Stimulated activated memory B cell treated with anti-CD40 and anti-IgM and Interleukin-4, amounts not matched to agents 10 μg/mL and 1 μg/mL and 100 μg/mL, for 72 hours (primary cell): Measurements from ENCODE around the gene DCTN2.
A peak's percentile ranks its signal among the peaks of the same experiment; 100 is the strongest.

Source experiments
- ATAC-seq: fragments of 150-1000 bp; cut with Tn5 transposase; 2 replicates; pipeline ENCODE4 v1.10.0; 2021
- H3K27ac Mint-ChIP-seq: one replicate; pipeline ENCODE4 v1.8.0; 2022; ENCODE audit warnings: mild to moderate bottlenecking, mixed read lengths
- H3K27me3 Mint-ChIP-seq: one replicate; pipeline ENCODE4 v1.8.0; 2022; ENCODE audit warnings: mixed read lengths
- H3K36me3 Mint-ChIP-seq: one replicate; pipeline ENCODE4 v1.8.0; 2022; ENCODE audit warnings: mixed read lengths
- H3K4me1 Mint-ChIP-seq: one replicate; pipeline ENCODE4 v1.8.0; 2022; ENCODE audit warnings: mixed read lengths
- H3K4me3 Mint-ChIP-seq: one replicate; pipeline ENCODE4 v1.8.0; 2022; ENCODE audit warnings: mild to moderate bottlenecking, moderate library complexity, mixed read lengths
- H3K9me3 Mint-ChIP-seq: one replicate; pipeline ENCODE4 v1.8.0; 2022; ENCODE audit warnings: mixed read lengths

The DCTN2 gene

DNA sequence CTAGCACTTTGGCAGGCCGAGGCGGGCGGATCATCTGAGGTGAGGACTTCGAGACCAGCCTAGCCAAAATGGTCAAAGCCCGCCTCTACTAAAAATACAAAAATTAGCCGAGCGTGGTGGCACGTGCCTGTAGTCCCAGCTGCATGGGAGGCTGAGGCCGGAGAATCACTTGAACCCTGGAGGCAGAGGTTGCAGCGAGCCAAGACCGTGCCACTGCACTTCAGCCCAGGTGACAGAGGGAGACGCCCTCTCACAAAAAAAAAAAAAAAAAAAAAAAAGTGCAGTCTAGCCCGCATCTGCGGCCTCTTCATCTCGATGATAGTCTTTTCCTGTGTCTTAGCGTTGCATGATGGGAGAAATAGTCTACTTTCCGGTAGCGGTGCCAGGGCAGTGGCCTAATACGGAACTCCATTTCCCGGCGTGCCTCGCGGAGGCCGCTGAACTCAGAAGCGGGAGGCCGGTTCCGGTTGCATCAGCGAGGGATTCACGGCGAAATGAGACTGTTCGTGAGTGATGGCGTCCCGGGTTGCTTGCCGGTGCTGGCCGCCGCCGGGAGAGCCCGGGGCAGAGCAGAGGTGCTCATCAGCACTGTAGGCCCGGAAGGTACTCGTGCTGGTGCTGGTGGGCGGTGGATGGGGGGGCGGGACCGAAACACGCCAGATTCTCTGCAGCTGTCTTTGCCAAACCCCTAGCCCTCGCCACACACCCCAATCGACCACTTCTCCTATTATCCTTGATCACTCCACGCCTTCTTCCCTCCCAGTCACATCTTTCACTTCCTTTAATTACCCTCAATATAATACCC lies 59.2 kb downstream of the DCTN2 start, which contains the start of gene MARS1:
Gene MARS1, plus strand, starts transcription at position 472 of the 805 bp plus-strand sequence. Its CDS starts 23 bp downstream, at position 495.
- H3K27ac Mint-ChIP-seq: peak within 1 kb of the TSS; percentile 91
- H3K36me3 Mint-ChIP-seq: peaks cover 41% of the 10 kb centered on the region
- H3K4me1 Mint-ChIP-seq: peaks cover 33% of the 10 kb centered on the region
- no peaks in the 10 kb centered on the region for H3K27me3 Mint-ChIP-seq
- peak; percentile 99 for ATAC-seq
- H3K4me3 Mint-ChIP-seq: peak within 1 kb of the TSS; percentile 98
- no peaks in the 10 kb centered on the region for H3K9me3 Mint-ChIP-seq

DNA sequence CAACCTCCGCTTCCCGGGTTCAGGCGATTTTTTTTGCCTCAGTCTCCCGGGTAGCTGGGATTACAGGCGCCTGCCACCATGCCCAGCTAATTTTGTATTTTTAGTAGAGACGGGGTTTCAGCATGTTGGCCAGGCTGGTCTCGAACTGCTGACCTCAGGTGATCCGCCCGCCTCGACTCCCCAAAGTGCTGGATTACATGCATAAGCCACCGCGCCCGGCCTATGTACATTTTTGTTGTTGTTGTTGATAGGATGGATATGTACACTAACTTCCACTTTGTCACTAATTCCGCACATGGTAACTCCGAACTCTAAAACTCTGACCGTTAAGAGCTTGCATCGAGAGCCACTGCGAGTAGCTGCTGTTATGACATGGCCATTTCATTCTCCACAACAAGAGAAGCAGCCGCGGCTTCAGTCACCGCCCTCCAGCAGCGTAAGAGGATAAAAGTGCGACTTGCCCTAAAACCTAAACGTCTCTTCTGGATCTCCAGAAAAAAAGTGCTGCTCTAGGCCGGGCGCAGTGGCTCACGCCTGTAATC lies 59.9 kb downstream of the DCTN2 start:
- ATAC-seq: no peak
- peaks cover 33% of the 10 kb centered on the region for H3K4me1 Mint-ChIP-seq
- no peaks in the 10 kb centered on the region for H3K27me3 Mint-ChIP-seq
- H3K9me3 Mint-ChIP-seq: no peaks in the 10 kb centered on the region
- H3K36me3 Mint-ChIP-seq: peaks cover 34% of the 10 kb centered on the region
- H3K4me3 Mint-ChIP-seq: peak overlapping the region; percentile 98
- H3K27ac Mint-ChIP-seq: peak overlapping the region; percentile 91

DNA sequence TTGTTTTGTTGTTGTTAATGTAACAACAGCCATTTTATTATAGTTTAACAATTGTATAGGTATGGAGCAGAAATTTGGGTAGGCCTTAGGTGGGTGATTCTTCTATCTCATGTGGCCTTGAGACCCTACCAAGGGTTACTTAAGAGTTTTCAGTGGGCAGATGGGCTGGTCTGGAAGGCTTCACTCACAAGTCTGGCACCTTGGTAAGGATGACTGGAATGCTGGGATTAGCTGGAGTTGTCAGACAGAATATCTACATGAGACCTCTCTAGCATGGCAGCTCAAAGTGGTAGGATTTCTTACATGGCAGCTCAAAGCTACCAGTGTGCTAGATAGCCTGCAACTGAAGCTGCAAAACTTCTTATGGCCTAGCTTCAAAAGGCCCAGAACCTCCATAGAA lies 61.3 kb downstream of the DCTN2 start:
- Mint-ChIP-seq H3K4me1 (peaks cover 39% of the 10 kb centered on the region), H3K27ac (no peak overlapping the region), H3K9me3 (no peaks in the 10 kb centered on the region), H3K27me3 (no peaks in the 10 kb centered on the region), H3K4me3 (no peak overlapping the region), H3K36me3 (peaks cover 20% of the 10 kb centered on the region)
- no peak for ATAC-seq

DNA sequence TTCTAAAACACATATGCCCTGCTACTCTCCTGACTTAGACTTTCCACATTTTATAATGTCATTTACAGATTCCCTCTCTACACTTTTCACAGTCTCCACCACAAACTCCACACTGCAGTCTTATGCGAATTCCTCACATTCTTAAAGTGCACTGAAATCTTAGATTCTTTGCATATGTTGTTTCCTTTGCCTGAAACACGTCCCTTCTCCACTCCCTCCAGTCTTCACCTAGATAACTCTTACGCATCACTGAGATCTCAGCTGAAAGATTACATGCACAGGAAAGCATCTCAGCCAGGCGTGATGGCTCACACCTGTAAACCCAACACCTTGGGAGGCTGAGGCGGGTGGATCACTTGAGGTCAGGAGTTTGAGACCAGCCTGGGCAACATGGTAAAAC lies 63.5 kb downstream of the DCTN2 start:
- Mint-ChIP-seq H3K4me3 (no peak overlapping the region), H3K27ac (peak overlapping the region; percentile 47), H3K36me3 (peaks cover 5% of the 10 kb centered on the region), H3K4me1 (peaks cover 48% of the 10 kb centered on the region), H3K27me3 (no peaks in the 10 kb centered on the region), H3K9me3 (no peaks in the 10 kb centered on the region)
- ATAC-seq: no peak

DNA sequence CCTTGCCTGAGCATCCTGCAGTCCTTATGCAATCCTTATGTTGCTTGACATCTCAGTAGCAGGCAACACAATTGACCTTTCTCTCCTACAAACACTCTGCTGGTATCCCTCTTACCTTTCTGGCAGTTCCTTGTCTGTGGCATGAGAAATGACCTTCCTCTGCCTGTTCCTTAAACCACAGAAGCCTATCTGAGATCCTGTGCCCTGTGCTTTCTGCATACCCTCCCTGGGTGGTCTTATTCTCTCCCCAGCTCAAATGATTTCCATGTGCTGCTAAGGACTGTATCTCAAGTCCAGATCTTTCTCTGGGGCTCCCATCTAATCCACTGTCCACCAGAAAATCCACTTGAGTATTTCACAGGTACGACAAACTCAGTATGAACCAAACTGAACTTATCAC lies 65.3 kb downstream of the DCTN2 start:
- Mint-ChIP-seq H3K36me3 (no peaks in the 10 kb centered on the region), H3K27ac (peak overlapping the region; percentile 98), H3K4me3 (no peak overlapping the region), H3K4me1 (peaks cover 61% of the 10 kb centered on the region), H3K9me3 (no peaks in the 10 kb centered on the region), H3K27me3 (no peaks in the 10 kb centered on the region)
- no peak for ATAC-seq
